H1 (cell line): ENCODE measurements around the gene UGGT1. TPM values are rescaled to one million over a fixed set of nuclear protein-coding genes. Genes with fewer than 3 reads are reported as not detected.

Experiments
- CEBPB ChIP-seq: IDR thresholded peaks from 2 replicates; pipeline ENCODE4 v1.6.1; 2012; ENCODE audit warnings: low read depth, low read length
- CHD1 ChIP-seq: IDR thresholded peaks from 2 replicates; pipeline ENCODE4 v1.6.1; 2012; ENCODE audit warnings: low read depth, low read length, improper control_type of control experiment
- GABPA ChIP-seq: IDR thresholded peaks from 2 replicates; pipeline ENCODE4 v1.6.1; 2011; ENCODE audit warnings: mild to moderate bottlenecking, low read length, moderate library complexity, borderline replicate concordance; ENCODE audit not compliant: insufficient read depth
- GTF2F1 ChIP-seq: IDR thresholded peaks from 2 replicates; pipeline ENCODE4 v1.6.1; 2012; ENCODE audit warnings: low read depth, low read length, improper control_type of control experiment, borderline replicate concordance
- PHF8 ChIP-seq: fragments of 200-600 bp; sonication (generic); conservative IDR thresholded peaks from 2 replicates; pipeline ENCODE4 v1.7.1; 2012; ENCODE audit warnings: low read depth, mild to moderate bottlenecking, inconsistent platforms, low read length, moderate library complexity
- RFX5 ChIP-seq: IDR thresholded peaks from 2 replicates; pipeline ENCODE4 v1.6.1; 2011; ENCODE audit warnings: low read depth, low read length, improper control_type of control experiment, borderline replicate concordance
- RXRA ChIP-seq: IDR thresholded peaks from 2 replicates; pipeline ENCODE4 v1.6.1; 2011; ENCODE audit warnings: low read depth, mild to moderate bottlenecking, low read length, moderate library complexity; ENCODE audit not compliant: insufficient read depth
- SP2 ChIP-seq: IDR thresholded peaks from 2 replicates; pipeline ENCODE4 v1.6.1; 2012; ENCODE audit warnings: mild to moderate bottlenecking, low read length, inconsistent platforms
- TEAD4 ChIP-seq: IDR thresholded peaks from 2 replicates; pipeline ENCODE4 v1.6.1; 2012; ENCODE audit warnings: low read depth, low read length, inconsistent platforms, mixed read lengths
- polyA plus RNA-seq, 7 experiments: library from polyadenylated mRNA; depleted of rRNA in 3 of 7; stranded (reverse) in 5 of 7; unstranded in 2 of 7; fragments of >200 nt in 5 of 7; fragments of 200-250 nt in 2 of 7; gene quantifications; 1 replicate in 5 of 7; 2 replicates in 1 of 7; 4 replicates in 1 of 7; pipeline versions ENCODE4 v1.2.1 to v1.2.3, GENCODE V29; 2011 to 2013; ENCODE audit warnings: missing spikeins in 2 of 7, mixed read lengths in 2 of 7
- total RNA-seq: library from RNA; stranded (reverse); fragmentation: NEBNext Ultra II Directional; extraction: Animal tissue kit (Norgen Biotek cat#: 25700); gene quantifications from 2 replicates; pipeline ENCODE4 v1.2.1, GENCODE V29; 2021

The UGGT1 gene
- total and polyA plus RNA-seq, 2 of the 8 experiments (the other 6 are each of a cell fraction or from before 2014, with no cell fraction given), result 14.9 to 57.3 TPM

GRCh38 chr2:128043041-128043440 lies 48.0 kb upstream of the UGGT1 start (continued):
- TF ChIP-seq PHF8 (no peak), RFX5 (no peak), CHD1 (no peak), TEAD4 (no peak), GTF2F1 (no peak), SP2 (no peak), RXRA (no peak), GABPA (no peak), CEBPB (no peak)
